Omental fat pad (tissue), 4 donors: Measurements from ENCODE around the gene INHBE. TPM values are rescaled to one million over a fixed set of nuclear protein-coding genes. Genes with fewer than 3 reads are reported as not detected.

Experiments
- ATAC-seq: fragments of 150-250 bp; one replicate; pipeline ENCODE4 v1.9.1; 2016; ENCODE audit warnings: mild to moderate bottlenecking, moderate library complexity; ENCODE audit not compliant: low FRiP score
- DNase-seq: peaks from one replicate; pipeline ENCODE4 v3.0.0-alpha.2; 2019; ENCODE audit warnings: low spot score
- total RNA-seq, 4 donors: library from RNA; depleted of rRNA; stranded (reverse); fragments of >200 nt; gene quantifications; one replicate each; pipeline ENCODE4 v1.1.0, GENCODE V29; 2016
- TF ChIP-seq, protein P1 (sequence below), 3 donors: fragments of 450-650 bp; IDR thresholded peaks; one replicate each; pipeline ENCODE4 v1.5.1; 2016 to 2017; ENCODE audit warnings: antibody characterized with exemption in 3 of 3, mild to moderate bottlenecking in 3 of 3, moderate library complexity in 2 of 3

The INHBE gene
- total RNA-seq, 4 donors from 2014 or later, result 0.25 TPM; not detected in 3

DNA sequence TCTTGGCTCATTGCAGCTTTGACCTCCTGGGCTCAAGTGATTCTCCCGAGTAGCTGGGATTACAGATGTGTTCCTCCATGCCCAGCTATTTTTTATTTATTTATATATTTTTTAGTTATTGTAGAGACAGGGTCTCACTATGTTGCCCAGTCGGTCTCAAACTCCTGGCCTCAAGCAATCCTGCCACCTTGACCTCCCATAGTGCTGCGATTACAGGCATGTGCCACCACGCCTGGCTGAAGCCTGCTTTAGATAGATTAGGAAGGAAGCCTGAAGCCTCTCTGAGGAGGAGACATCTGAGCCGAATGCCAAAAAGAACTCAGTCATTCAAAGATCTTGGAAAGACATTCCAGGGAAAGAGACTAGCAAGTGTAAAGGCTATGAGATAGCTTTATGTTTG, 10.4 kb upstream of the INHBE start:
- ATAC-seq (no peak), DNase-seq (no peak)
- TF ChIP-seq, protein P1, sequence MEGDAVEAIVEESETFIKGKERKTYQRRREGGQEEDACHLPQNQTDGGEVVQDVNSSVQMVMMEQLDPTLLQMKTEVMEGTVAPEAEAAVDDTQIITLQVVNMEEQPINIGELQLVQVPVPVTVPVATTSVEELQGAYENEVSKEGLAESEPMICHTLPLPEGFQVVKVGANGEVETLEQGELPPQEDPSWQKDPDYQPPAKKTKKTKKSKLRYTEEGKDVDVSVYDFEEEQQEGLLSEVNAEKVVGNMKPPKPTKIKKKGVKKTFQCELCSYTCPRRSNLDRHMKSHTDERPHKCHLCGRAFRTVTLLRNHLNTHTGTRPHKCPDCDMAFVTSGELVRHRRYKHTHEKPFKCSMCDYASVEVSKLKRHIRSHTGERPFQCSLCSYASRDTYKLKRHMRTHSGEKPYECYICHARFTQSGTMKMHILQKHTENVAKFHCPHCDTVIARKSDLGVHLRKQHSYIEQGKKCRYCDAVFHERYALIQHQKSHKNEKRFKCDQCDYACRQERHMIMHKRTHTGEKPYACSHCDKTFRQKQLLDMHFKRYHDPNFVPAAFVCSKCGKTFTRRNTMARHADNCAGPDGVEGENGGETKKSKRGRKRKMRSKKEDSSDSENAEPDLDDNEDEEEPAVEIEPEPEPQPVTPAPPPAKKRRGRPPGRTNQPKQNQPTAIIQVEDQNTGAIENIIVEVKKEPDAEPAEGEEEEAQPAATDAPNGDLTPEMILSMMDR (IDR thresholded peaks at IDR 0.05), result no peak

DNA sequence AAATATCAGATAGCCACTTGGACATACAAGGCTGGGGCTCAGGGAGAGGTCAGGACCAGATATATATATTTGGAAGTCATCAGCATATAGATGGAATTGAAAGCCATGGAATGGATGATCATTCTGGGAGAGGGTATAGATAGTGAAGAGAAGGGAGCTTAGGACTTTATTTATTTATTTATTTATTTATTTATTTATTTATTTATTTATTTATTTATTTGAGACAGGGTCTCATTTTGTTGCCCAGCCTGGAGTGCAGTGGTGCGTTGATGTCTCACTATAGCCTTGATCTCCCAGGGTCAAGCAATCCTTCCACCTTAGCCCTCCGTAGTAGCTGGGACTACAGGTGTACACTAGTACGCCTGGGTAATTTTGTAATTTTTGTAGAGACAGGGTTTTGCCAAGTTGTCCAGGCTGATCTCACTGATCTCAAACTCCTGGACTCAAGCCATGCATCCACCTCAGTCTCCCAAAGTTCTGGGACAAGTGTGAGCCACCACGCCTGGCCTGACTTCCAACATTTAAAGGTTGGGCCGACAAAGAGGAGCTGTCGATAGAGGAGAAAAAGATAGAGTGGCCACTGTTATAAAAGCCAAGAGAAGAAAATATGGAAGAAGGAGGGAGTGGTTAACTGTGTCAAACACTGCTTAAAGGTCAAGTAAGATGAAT, 8.7 kb upstream of the INHBE start:
- DNase-seq, result no peak

DNA sequence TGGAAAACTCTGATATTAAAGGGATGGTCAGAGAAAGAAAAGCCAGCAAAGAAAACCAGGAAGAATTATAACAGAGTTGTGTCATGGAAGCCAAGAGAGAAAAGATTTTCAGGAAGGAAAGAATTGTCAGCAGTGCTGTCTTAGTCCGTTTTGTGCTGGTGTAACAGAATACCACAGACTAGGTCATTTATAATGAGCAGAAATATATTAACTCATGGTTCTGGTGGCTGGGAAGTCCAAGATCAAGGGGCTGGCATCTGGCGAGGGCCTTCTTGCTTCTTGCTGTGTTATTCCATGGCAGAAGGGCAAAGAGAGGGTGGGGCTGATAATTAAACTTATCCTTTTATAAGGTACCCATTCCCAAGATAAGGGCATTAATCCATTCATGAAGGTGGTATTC, 6.4 kb upstream of the INHBE start:
- no peak for ATAC-seq
- no peak for DNase-seq
- TF ChIP-seq, protein P1 (IDR thresholded peaks at IDR 0.05), result no peak

More for the DNA sequence above, 8.7 kb upstream of the INHBE start:
- TF ChIP-seq, protein P1 (IDR thresholded peaks at IDR 0.05), result no peak
- ATAC-seq, result no peak

DNA sequence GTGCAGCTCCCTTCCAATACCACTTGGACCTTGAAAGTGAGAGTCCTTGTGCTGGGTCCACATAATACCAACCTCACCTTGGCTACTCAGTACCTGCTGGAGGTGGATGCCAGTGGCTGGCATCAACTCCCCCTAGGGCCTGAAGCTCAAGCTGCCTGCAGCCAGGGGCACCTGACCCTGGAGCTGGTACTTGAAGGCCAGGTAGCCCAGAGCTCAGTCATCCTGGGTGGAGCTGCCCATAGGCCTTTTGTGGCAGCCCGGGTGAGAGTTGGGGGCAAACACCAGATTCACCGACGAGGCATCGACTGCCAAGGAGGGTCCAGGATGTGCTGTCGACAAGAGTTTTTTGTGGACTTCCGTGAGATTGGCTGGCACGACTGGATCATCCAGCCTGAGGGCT, 5.7 kb upstream of the INHBE start:
- ATAC-seq (no peak), DNase-seq (no peak)
- TF ChIP-seq, protein P1 (IDR thresholded peaks at IDR 0.05), result no peak

DNA sequence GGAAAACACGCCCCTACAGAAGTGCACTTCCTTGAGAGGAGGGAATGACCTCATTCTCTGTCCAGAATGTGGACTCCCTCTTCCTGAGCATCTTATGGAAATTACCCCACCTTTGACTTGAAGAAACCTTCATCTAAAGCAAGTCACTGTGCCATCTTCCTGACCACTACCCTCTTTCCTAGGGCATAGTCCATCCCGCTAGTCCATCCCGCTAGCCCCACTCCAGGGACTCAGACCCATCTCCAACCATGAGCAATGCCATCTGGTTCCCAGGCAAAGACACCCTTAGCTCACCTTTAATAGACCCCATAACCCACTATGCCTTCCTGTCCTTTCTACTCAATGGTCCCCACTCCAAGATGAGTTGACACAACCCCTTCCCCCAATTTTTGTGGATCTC, 5.0 kb upstream of the INHBE start:
- ATAC-seq, result no peak
- TF ChIP-seq, protein P1 (IDR thresholded peaks at IDR 0.05), result no peak
- no peak for DNase-seq

DNA sequence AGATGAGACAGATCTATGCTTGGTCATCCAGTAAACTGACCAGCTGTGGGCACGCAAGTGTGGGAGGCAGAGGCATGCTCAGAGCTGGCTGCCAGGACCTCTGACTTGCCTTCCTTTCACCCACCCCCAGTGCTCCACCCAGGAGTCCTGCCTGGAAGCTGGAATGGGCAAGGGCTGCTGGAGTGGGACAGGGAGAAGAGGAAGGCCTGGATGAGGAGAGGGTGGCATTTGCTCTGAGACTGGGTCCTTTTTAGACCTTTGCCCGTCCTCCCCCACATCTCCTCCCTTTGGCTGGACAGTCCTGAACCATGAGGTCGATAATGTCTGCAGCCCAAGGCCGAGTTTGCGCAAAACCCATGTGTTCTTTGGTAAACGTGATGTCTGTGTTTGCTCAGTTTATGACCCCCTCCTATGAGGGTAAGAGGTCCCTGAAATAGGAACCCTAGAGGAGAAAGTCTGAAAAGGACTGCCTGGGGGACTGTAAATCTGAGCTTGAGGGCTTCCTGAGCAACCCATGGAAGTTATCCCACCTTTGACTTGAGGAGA, 3.8 kb upstream of the INHBE start:
- TF ChIP-seq, protein P1 (IDR thresholded peaks at IDR 0.05), result no peak
- DNase-seq, result no peak
- no peak for ATAC-seq
